ENCODE measurements around the gene SPINT3. TPM values are rescaled to one million over a fixed set of nuclear protein-coding genes. Genes with fewer than 3 reads are reported as not detected.

SPINT3 gene
- total RNA-seq, result not detected

GRCh38 chr20:45515147-45515913, at the start of gene SPINT3:
TSS of gene SPINT3 (minus strand) at chr20:45515622. CDS start at chr20:45515608, 14 bp downstream.
- no peaks in the 10 kb centered on the region for H3K4me1 ChIP-seq (replicated peaks in 1 of 2)
- in situ Hi-C loops (cut with MboI; ENCODE audit: low pct_unique_long_range_greater_than_20kb in 2 of 9, low sequenced_read_pairs in 9 of 9, unreplicated experiment in 9 of 9), result no loop called here
- H3K4me3 ChIP-seq, result no peak within 1 kb of the TSS
- ATAC-seq (replicated peaks in 6 of 8), result no peak
- H3K27ac ChIP-seq, result no peak within 1 kb of the TSS
- WGBS, 10 experiments, result 21 to 70% (median 51%) methylated on average over 2 of the region's 5 CpGs; no CpG with 5 or more reads in 6 of the 10 experiments

GRCh38 chr20:45564760-45565276, 49.4 kb upstream of the SPINT3 start:
- ATAC-seq (replicated peaks in 6 of 8), result no peak
- in situ Hi-C loops (cut with MboI; ENCODE audit: low pct_unique_long_range_greater_than_20kb in 2 of 9, low sequenced_read_pairs in 9 of 9, unreplicated experiment in 9 of 9), result loop anchor here in 2 of 9 experiments (25.0 kb wide), 1 partner anchor 197 kb away; no protein-coding TSS in a partner anchor
- 16 to 93% (median 71%) methylated on average over 1 to 2 of the region's 2 CpGs; no CpG with 5 or more reads in 3 of the 10 experiments for WGBS, 10 experiments
- no peaks in the 10 kb centered on the region for H3K4me1 ChIP-seq (replicated peaks in 1 of 2)
- H3K4me3 ChIP-seq, result no peak overlapping the region
- no peak overlapping the region for H3K27ac ChIP-seq

GRCh38 chr20:45555198-45555597, 39.8 kb upstream of the SPINT3 start:
- in situ Hi-C loops (cut with MboI; ENCODE audit: low pct_unique_long_range_greater_than_20kb in 2 of 9, low sequenced_read_pairs in 9 of 9, unreplicated experiment in 9 of 9), result loop anchor here in 2 of 9 experiments (25.0 kb wide), 1 partner anchor 207 kb away; no protein-coding TSS in a partner anchor

GRCh38 chr20:45552456-45552855, 37.0 kb upstream of the SPINT3 start:
- H3K4me1 ChIP-seq (replicated peaks in 1 of 2), result no peaks in the 10 kb centered on the region
- in situ Hi-C loops (cut with MboI; ENCODE audit: low pct_unique_long_range_greater_than_20kb in 2 of 9, low sequenced_read_pairs in 9 of 9, unreplicated experiment in 9 of 9), result loop anchor here in 2 of 9 experiments (25.0 kb wide), 1 partner anchor 210 kb away; no protein-coding TSS in a partner anchor
- 7 to 83% (median 60%) methylated on average over 1 to 2 of the region's 2 CpGs; no CpG with 5 or more reads in 3 of the 10 experiments for WGBS, 10 experiments
- H3K4me3 ChIP-seq, result no peak overlapping the region
- ATAC-seq (replicated peaks in 6 of 8), result no peak
- no peak overlapping the region for H3K27ac ChIP-seq

More at GRCh38 chr20:45555198-45555597, 39.8 kb upstream of the SPINT3 start:
- ATAC-seq (replicated peaks in 6 of 8), result no peak
- Histone ChIP-seq H3K27ac (no peak overlapping the region), H3K4me3 (no peak overlapping the region), H3K4me1 (replicated peaks in 1 of 2) (no peaks in the 10 kb centered on the region)
- WGBS, 10 experiments, result 0 to 80% (median 59%) methylated on average over 1 of the region's 1 CpG; no CpG with 5 or more reads in 4 of the 10 experiments

GRCh38 chr20:45550765-45551164, 35.3 kb upstream of the SPINT3 start:
- no peak for ATAC-seq (replicated peaks in 6 of 8)
- Histone ChIP-seq H3K4me3 (no peak overlapping the region), H3K4me1 (replicated peaks in 1 of 2) (no peaks in the 10 kb centered on the region), H3K27ac (no peak overlapping the region)
- in situ Hi-C loops (cut with MboI; ENCODE audit: low pct_unique_long_range_greater_than_20kb in 2 of 9, low sequenced_read_pairs in 9 of 9, unreplicated experiment in 9 of 9), result loop anchor here in 2 of 9 experiments (25.0 kb wide), 1 partner anchor 212 kb away; no protein-coding TSS in a partner anchor

GRCh38 chr20:45548410-45548809, 33.0 kb upstream of the SPINT3 start:
- WGBS, 10 experiments, result 43 to 96% (median 76%) methylated on average over 4 to 7 of the region's 7 CpGs; no CpG with 5 or more reads in 2 of the 10 experiments
- Histone ChIP-seq H3K27ac (no peak overlapping the region), H3K4me1 (replicated peaks in 1 of 2) (no peaks in the 10 kb centered on the region), H3K4me3 (no peak overlapping the region)
- no peak for ATAC-seq (replicated peaks in 6 of 8)
- in situ Hi-C loops (cut with MboI; ENCODE audit: low pct_unique_long_range_greater_than_20kb in 2 of 9, low sequenced_read_pairs in 9 of 9, unreplicated experiment in 9 of 9), result loop anchor here in 2 of 9 experiments (10.0 kb wide), 1 partner anchor 226 kb away; no protein-coding TSS in a partner anchor

- Histone ChIP-seq H3K4me1 (replicated peaks in 1 of 2) (no peaks in the 10 kb centered on the region), H3K4me3 (no peak within 1 kb of the TSS), H3K27ac (no peak within 1 kb of the TSS)
- 37 to 100% (median 66%) methylated on average over 1 to 6 of the region's 6 CpGs for WGBS, 10 experiments
- in situ Hi-C loops (cut with MboI; ENCODE audit: low pct_unique_long_range_greater_than_20kb in 2 of 9, low sequenced_read_pairs in 9 of 9, unreplicated experiment in 9 of 9), result loop anchor here in 2 of 9 experiments (10.0 kb wide), 1 partner anchor 228 kb away; no protein-coding TSS in a partner anchor
- ATAC-seq (replicated peaks in 6 of 8), result no peak
These were observed 31.9 kb upstream of the SPINT3 start, which contains the start of gene EPPIN for GRCh38 chr20:45547206-45547770. TSS of gene EPPIN (minus strand) at chr20:45547401. CDS start at chr20:45547357, 44 bp downstream.

GRCh38 chr20:45545754-45546453, 30.5 kb upstream of the SPINT3 start:
- no peaks in the 10 kb centered on the region for H3K4me1 ChIP-seq (replicated peaks in 1 of 2)
- 0 to 36% (median 14%) methylated on average over 1 to 5 of the region's 5 CpGs for WGBS, 10 experiments
- in situ Hi-C loops (cut with MboI; ENCODE audit: low pct_unique_long_range_greater_than_20kb in 2 of 9, low sequenced_read_pairs in 9 of 9, unreplicated experiment in 9 of 9), result loop anchor here in 2 of 9 experiments (10.0 kb wide), 1 partner anchor 229 kb away; no protein-coding TSS in a partner anchor
- ATAC-seq (replicated peaks in 6 of 8), result peak in 5 of 8 experiments; percentile 46 to 96 (median 78)
- no peak overlapping the region for H3K27ac ChIP-seq
- no peak overlapping the region for H3K4me3 ChIP-seq

- Histone ChIP-seq H3K4me1 (replicated peaks in 1 of 2) (no peaks in the 10 kb centered on the region), H3K4me3 (no peak overlapping the region), H3K27ac (no peak overlapping the region)
- 0 to 100% (median 50%) methylated on average over 1 to 2 of the region's 3 CpGs; no CpG with 5 or more reads in 1 of the 10 experiments for WGBS, 10 experiments
- no peak for ATAC-seq (replicated peaks in 6 of 8)
- in situ Hi-C loops (cut with MboI; ENCODE audit: low pct_unique_long_range_greater_than_20kb in 2 of 9, low sequenced_read_pairs in 9 of 9, unreplicated experiment in 9 of 9), result loop anchor here in 2 of 9 experiments (10.0 kb wide), 1 partner anchor 229 kb away; no protein-coding TSS in a partner anchor
These were observed 29.9 kb upstream of the SPINT3 start for GRCh38 chr20:45545351-45545750.

- Histone ChIP-seq H3K4me1 (replicated peaks in 1 of 2) (no peaks in the 10 kb centered on the region), H3K4me3 (no peak within 1 kb of the TSS), H3K27ac (no peak within 1 kb of the TSS)
- in situ Hi-C loops (cut with MboI; ENCODE audit: low pct_unique_long_range_greater_than_20kb in 2 of 9, low sequenced_read_pairs in 9 of 9, unreplicated experiment in 9 of 9), result no loop called here
- 13 to 83% (median 62%) methylated on average over 1 to 2 of the region's 2 CpGs; no CpG with 5 or more reads in 4 of the 10 experiments for WGBS, 10 experiments
- no peak for ATAC-seq (replicated peaks in 6 of 8)
These were observed 24.0 kb upstream of the SPINT3 start, which contains the start of gene WFDC6 for GRCh38 chr20:45539382-45539781. TSS of gene WFDC6 (minus strand) at chr20:45539482. CDS start at chr20:45539407, 75 bp downstream.

GRCh38 chr20:45538209-45538799, 22.9 kb upstream of the SPINT3 start:
- no peak overlapping the region for H3K27ac ChIP-seq
- no peaks in the 10 kb centered on the region for H3K4me1 ChIP-seq (replicated peaks in 1 of 2)
- in situ Hi-C loops (cut with MboI; ENCODE audit: low pct_unique_long_range_greater_than_20kb in 2 of 9, low sequenced_read_pairs in 9 of 9, unreplicated experiment in 9 of 9), result no loop called here
- ATAC-seq (replicated peaks in 6 of 8), result peak in 3 of 8 experiments; percentile 42 to 80 (median 70)
- 18 to 90% (median 45%) methylated on average over 1 to 4 of the region's 7 CpGs; no CpG with 5 or more reads in 4 of the 10 experiments for WGBS, 10 experiments
- H3K4me3 ChIP-seq, result no peak overlapping the region

- 12 to 68% (median 40%) methylated on average over 1 to 4 of the region's 4 CpGs; no CpG with 5 or more reads in 1 of the 10 experiments for WGBS, 10 experiments
- H3K4me3 ChIP-seq, result no peak overlapping the region
- H3K27ac ChIP-seq, result no peak overlapping the region
- H3K4me1 ChIP-seq (replicated peaks in 1 of 2), result no peaks in the 10 kb centered on the region
- peak in 2 of 8 experiments; percentile 58 to 81 for ATAC-seq (replicated peaks in 6 of 8)
- in situ Hi-C loops (cut with MboI; ENCODE audit: low pct_unique_long_range_greater_than_20kb in 2 of 9, low sequenced_read_pairs in 9 of 9, unreplicated experiment in 9 of 9), result no loop called here
These were observed 11.9 kb upstream of the SPINT3 start for GRCh38 chr20:45527294-45527693.
